Central memory CD4-positive, alpha-beta T cell (primary cell): Measurements from ENCODE around the gene IPO8.

Experiments
- DNase-seq: peaks from one replicate; pipeline ENCODE4 v3.0.0; 2022
- total RNA-seq, 3 experiments: gene quantifications; one replicate each; lab custom pipeline; 2026; lab: John Stamatoyannopoulos, UW

The IPO8 gene
- total RNA-seq, result 49.2 to 83.9 (median 81.9) reads per million in 3 experiments

DNA sequence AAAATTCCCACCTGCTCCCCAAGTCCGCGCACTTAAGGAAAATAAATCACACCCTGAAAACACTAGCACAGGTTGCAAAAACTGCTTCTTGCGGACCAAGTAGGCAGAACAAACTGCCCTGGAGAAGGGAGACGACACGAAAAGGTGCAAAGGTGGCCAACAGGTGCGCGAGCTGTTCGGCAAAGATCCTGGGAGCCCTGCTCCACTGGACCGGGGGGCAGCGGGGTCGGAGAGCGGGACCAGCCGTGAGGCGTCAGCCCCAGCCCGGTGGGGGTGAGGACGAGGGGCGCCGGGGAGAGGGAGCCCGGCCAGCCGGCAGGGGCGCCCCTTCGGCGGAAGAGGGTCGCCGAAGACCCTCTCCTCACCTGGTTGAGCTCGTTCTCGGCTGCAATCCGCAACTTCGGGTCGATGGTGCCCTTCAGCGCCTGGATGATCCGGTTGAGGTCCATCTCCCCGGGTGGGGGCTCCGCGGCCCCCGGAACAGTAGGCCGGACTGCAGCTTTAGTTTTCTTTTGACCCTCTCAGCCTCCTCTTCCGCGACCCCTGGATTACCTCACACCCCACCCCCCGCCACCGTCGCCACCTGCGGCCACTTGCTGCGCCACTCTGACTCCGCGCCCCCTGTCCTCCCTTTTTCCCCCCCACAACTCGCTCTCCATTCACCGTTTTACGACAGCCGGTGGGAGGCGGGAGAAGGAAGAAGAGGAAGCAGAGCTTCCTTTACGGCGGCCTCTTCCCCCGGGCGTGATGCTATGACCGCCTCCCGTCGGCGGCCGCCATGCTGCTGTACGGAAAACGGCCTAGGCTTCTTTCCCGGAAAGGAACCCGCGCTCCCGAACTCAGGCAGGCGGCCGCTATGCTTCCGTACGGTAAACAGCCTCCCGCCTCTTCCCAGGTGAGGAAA, at the start of gene IPO8:
Gene IPO8, minus strand, starts transcription at position 671 of the 904 bp plus-strand sequence. Its CDS starts 222 bp downstream, at position 449.
- peak; percentile 80 for DNase-seq

DNA sequence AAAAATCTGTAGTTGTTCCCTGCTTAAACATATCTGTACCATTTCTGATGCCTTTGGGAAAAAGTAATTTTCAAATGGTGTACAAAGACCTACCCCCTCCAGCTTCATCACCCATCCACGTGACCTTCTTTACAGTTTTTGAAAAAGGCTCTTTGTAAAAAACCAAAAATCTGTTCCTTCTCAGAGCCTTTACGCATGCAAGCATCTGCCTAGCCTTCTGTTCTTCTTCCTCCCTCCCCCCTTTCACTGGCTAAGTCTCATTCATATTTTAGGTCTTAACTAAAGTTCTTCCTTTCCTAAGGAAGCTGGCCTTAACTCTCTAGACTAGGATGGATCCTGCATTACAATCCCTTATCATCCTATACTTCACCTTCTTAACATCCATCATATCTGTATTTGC, 48.7 kb upstream of the IPO8 start:
- no peak for DNase-seq

DNA sequence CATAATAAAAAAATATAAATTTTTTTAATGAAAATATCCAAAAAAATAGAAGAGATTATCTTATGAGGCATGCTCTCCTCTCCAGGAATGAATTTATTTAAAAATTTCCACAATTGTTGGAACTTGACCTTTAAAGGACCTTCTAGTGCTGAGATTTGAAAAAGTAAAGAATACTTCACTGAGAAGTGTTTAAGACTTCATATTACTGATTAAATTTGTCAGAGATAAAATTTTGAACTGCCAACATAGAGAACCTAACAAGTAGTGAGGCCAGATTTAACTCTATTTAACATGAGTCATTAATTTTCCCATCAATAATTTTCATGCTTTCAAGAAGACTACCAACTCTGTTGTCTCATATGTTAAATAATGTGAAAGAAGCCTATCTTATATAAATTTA, 44.6 kb upstream of the IPO8 start:
- DNase-seq, result no peak

DNA sequence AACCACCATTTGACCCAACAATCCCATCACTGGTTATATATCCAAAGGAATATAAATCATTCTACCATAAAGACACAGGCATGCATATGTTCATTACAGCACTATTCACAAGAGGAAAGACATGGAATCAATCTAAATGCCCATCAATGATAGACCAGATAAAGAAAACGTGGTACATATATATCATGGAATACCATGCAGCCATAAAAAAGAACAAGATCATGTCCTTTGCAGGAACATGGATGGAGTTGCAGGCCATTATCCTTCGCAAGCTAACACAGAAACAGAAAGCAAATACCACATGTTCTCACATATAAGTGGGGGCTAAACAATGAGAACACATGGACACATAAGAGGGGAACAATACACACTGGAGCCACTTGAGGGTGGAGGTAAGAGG, 43.4 kb upstream of the IPO8 start:
- no peak for DNase-seq

GRCh38 chr12:30732954-30733637, 37.4 kb upstream of the IPO8 start:
- DNase-seq, result no peak

DNA sequence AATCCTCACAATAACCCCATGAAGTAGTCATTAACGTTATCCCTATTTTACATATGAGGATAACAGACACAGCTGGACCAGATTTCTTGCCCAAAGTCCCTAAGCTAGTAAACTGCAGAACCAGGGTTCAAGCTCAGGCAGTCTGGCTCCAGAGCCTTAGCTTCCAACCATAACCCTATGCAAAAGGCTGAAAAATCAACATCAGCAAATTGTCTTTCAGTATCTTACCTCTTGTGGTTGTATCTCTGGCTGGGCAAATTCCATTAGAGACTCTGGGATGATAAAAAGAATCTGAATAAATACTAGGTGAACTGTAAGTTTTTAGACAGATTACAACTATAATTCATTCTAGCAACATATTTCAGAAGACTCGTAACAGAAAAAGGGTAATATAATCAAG, 34.3 kb upstream of the IPO8 start:
- DNase-seq, result no peak

- no peak for DNase-seq
Measured at GRCh38 chr12:30729547-30729946, 33.9 kb upstream of the IPO8 start.

GRCh38 chr12:30726647-30727046, 31.0 kb upstream of the IPO8 start:
- no peak for DNase-seq

- DNase-seq, result no peak
Measured at GRCh38 chr12:30725739-30726138, 30.1 kb upstream of the IPO8 start.

GRCh38 chr12:30719060-30719459, 23.4 kb upstream of the IPO8 start:
- DNase-seq, result no peak

- no peak for DNase-seq
Measured at GRCh38 chr12:30707613-30708342, 12.1 kb upstream of the IPO8 start.

DNA sequence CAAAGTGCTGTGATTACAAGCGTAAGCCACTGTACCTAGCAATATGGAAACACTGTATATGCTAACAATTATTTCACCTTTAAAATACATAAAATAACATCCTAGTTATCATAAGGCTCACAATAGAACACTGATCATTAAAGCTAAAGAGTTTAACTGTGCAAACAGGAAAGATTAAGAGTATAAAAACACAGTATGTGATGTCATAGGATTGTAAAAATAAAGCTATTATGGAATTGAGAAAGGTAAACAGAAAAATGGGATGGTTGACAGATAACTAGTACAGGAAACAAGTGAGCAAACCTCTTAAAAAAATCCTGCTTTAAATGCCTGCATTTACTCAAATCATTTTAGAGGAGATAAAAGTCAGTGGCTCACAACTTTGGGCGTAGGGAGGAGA, 10.8 kb upstream of the IPO8 start:
- DNase-seq, result no peak

GRCh38 chr12:30701056-30701455, 5.4 kb upstream of the IPO8 start:
- DNase-seq, result no peak

DNA sequence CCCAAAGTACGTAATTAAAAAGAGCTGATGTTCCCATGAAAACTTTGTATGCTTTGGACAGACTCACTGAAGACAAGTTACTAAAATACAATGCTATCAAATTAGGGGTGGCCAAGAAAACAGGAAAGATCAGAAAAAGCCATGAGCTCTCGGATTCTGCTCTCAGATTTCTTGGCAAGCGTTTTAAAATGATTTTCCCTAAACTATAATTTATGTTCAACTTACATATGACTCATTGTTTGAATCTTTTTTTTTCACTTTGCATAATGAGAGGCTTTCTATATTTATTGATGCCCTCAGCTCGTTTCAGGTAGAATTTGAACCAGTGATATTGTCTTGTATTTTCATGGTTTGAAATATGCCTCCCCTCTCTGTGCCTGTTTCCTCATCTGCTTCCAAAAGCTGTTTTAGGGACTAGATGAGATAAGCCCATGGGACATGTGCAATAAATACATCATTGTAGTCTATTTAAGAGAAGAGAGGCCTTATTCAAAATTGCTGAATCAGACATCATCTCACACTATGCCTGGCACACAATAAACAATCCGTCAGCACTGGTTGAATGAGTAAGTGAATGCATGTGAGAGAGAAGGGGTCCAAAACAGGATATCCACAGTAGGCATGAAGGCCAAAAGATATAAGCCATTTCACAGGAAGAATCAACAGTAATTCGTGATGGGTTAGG, 4.7 kb upstream of the IPO8 start:
- DNase-seq, result no peak

DNA sequence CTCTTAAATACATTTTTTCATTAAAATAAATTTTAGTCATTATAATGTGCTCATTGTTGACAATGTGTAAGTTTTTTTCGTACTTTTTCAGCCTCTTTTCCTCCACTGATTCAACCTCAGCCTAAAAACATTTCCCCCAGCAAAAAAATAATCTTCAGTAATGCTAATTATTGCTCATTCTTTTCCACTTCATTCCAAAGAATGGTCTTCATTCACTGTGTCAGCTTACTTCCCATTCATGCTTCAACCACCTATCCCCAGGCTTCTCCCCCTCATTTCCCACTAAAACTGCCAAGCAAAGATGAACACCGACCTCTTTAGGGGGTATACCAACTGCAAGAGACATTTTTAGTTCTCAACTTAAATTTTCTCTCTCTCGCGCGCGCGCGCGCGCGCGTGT, 2.7 kb upstream of the IPO8 start:
- no peak for DNase-seq

DNA sequence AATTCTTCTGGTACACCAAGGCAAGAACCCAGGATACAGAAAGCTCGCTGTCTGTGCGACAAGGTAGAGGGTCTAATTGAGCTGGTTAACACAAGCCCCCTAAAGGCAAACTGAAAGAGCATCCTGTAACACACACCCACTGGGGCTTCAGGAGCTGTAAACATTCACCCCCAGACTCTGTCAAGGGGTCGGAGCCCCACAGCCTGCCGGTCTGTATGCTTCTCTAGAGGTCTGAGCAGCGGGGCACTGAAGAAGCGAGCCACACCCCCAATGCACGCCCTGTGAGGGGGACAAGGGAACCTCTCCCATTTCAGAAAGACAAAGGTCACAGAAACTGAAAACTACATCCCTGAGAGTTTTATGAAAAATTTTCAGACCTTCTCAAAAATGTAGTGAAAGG, 1.3 kb upstream of the IPO8 start:
- DNase-seq, result no peak

DNA sequence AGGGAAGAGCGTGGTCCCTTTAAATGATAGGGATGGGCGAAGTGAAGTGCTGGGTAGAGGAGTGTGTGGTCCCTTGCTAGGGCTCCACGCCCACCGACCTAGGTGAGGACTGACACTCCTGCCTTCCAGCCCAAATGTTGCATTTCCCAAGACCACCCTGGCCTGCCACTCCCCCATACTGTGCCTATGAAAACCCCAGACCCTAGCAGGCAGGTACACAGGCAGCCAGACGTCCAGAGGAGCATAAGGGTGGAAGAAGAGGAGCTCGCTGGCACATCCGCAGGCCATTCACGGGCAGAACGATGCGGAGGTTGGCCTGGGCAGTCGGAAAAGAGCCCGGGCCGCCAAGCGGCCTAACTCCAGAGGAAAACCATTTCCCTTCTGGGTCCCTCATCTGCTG, 817 bp upstream of the IPO8 start:
- no peak for DNase-seq

- no peak for DNase-seq
Measured at GRCh38 chr12:30696103-30696408, 387 bp upstream of the IPO8 start.

DNA sequence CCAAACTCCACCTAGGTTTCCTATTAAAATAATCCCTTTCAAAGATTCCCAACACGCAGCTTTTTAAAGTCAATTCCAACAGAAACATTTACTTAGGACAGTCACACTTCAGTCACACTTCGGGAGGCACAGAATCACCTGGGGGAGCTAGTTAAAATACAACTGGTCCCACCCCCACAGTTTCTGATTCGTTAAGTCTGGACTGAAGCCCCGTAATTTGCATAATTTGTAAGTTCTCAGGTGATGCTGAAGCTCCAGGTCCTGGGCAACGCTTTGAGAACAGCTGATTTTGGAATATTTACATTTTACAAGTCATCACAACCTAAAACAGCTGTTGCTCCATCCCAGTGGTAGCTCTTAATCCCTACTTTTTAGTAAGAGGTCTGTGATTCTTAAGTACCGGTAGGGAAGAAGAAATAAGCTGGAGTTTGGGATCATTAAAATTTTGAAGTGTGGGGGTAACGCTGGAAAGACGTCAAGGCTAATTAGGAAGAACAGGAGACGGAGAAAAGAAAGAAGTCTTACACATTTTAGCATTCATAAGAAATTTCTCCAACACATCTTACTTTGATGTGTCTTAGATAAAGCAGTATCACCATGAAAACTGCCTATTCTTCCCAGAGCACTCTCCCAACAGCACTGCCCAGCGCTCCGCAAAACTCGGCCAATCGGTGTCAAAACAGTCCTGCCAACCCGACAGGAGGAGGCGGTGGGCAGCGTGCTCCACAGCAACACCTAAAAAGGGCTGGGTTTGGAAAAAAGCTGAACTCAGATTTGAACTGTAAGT, 1.1 kb downstream of the IPO8 start:
- DNase-seq, result no peak

- no peak for DNase-seq
Measured at GRCh38 chr12:30692470-30692869, 3.2 kb downstream of the IPO8 start.

GRCh38 chr12:30691122-30691879, 4.4 kb downstream of the IPO8 start:
- DNase-seq, result no peak
